HEK293 (cell line): ENCODE results near the gene IDI1.
A peak's percentile ranks its signal among the peaks of the same experiment; 100 is the strongest.

ENCODE experiments used
- EGR2 ChIP-seq: fragments of 450-650 bp; formaldehyde crosslinking; IDR thresholded peaks from 2 replicates; pipeline ENCODE4 v1.5.1; 2016; ENCODE audit warnings: low read depth, missing biosample characterization, missing genetic modification characterization
- ELK4 ChIP-seq: IDR thresholded peaks from 2 replicates; pipeline ENCODE4 v1.6.1; 2011; ENCODE audit warnings: mild to moderate bottlenecking, low read depth, low read length, borderline replicate concordance
- GLIS1 ChIP-seq: fragments of 450-650 bp; formaldehyde crosslinking; IDR thresholded peaks from 2 replicates; pipeline ENCODE4 v1.5.1; 2016; ENCODE audit warnings: missing biosample characterization, missing genetic modification characterization
- GLIS2 ChIP-seq: fragments of 450-650 bp; formaldehyde crosslinking; IDR thresholded peaks from 2 replicates; pipeline ENCODE4 v1.5.1; 2016; ENCODE audit warnings: missing biosample characterization, missing genetic modification characterization
- INSM2 ChIP-seq: fragments of 450-650 bp; formaldehyde crosslinking; IDR thresholded peaks from 2 replicates; pipeline ENCODE4 v1.5.1; 2016; ENCODE audit warnings: missing biosample characterization, missing genetic modification characterization
- KLF9 ChIP-seq: fragments of 450-650 bp; formaldehyde crosslinking; IDR thresholded peaks from 2 replicates; pipeline ENCODE4 v1.5.1; 2016; ENCODE audit warnings: missing biosample characterization, missing genetic modification characterization, low read depth
- OVOL3 ChIP-seq: fragments of 450-650 bp; formaldehyde crosslinking; IDR thresholded peaks from 2 replicates; pipeline ENCODE4 v1.5.1; 2016; ENCODE audit warnings: missing biosample characterization, missing genetic modification characterization
- WT1 ChIP-seq: fragments of 450-650 bp; formaldehyde crosslinking; IDR thresholded peaks from 2 replicates; pipeline ENCODE4 v1.5.1; 2016; ENCODE audit warnings: missing biosample characterization, missing genetic modification characterization
- ZBTB20 ChIP-seq: fragments of 450-650 bp; formaldehyde crosslinking; IDR thresholded peaks from 2 replicates; pipeline ENCODE4 v1.5.1; 2016; ENCODE audit warnings: missing biosample characterization, missing genetic modification characterization
- ZBTB26 ChIP-seq: fragments of 450-650 bp; formaldehyde crosslinking; optimal IDR thresholded peaks from 2 replicates; pipeline ENCODE3; 2016; ENCODE audit warnings: missing biosample characterization, mild to moderate bottlenecking, missing genetic modification characterization
- ZNF10 ChIP-seq: fragments of 450-650 bp; formaldehyde crosslinking; IDR thresholded peaks from 2 replicates; pipeline ENCODE4 v1.5.1; 2017; ENCODE audit warnings: missing biosample characterization, missing genetic modification characterization
- ZNF175 ChIP-seq: fragments of 450-650 bp; formaldehyde crosslinking; IDR thresholded peaks from 2 replicates; pipeline ENCODE4 v1.5.1; 2016; ENCODE audit warnings: missing biosample characterization, missing genetic modification characterization
- ZNF335 ChIP-seq: fragments of 450-650 bp; formaldehyde crosslinking; conservative IDR thresholded peaks from 2 replicates; pipeline ENCODE4 v1.5.1; 2016; ENCODE audit warnings: missing biosample characterization, missing genetic modification characterization
- ZNF391 ChIP-seq: fragments of 450-650 bp; formaldehyde crosslinking; IDR thresholded peaks from 2 replicates; pipeline ENCODE4 v1.5.1; 2016; ENCODE audit warnings: low read depth, missing biosample characterization, missing genetic modification characterization, borderline replicate concordance
- ZNF501 ChIP-seq: fragments of 450-650 bp; formaldehyde crosslinking; IDR thresholded peaks from 2 replicates; pipeline ENCODE4 v1.5.1; 2016; ENCODE audit warnings: missing biosample characterization, missing genetic modification characterization
- ZNF555 ChIP-seq: fragments of 450-650 bp; formaldehyde crosslinking; conservative IDR thresholded peaks from 2 replicates; pipeline ENCODE4 v1.5.1; 2017; ENCODE audit warnings: missing biosample characterization, mild to moderate bottlenecking, missing genetic modification characterization, inconsistent platforms
- ZNF645 ChIP-seq: fragments of 450-650 bp; formaldehyde crosslinking; IDR thresholded peaks from 2 replicates; pipeline ENCODE4; 2016; ENCODE audit warnings: missing biosample characterization, missing genetic modification characterization
- ZNF707 ChIP-seq: fragments of 450-650 bp; formaldehyde crosslinking; IDR thresholded peaks from 2 replicates; pipeline ENCODE4 v1.5.1; 2016; ENCODE audit warnings: missing biosample characterization, missing genetic modification characterization
- ZNF76 ChIP-seq: fragments of 450-650 bp; formaldehyde crosslinking; IDR thresholded peaks from 2 replicates; pipeline ENCODE4; 2016; ENCODE audit warnings: low read depth, missing biosample characterization, missing genetic modification characterization, borderline replicate concordance
- ZSCAN16 ChIP-seq: fragments of 450-650 bp; formaldehyde crosslinking; IDR thresholded peaks from 2 replicates; pipeline ENCODE4 v1.5.1; 2016; ENCODE audit warnings: missing biosample characterization, missing genetic modification characterization
- ZSCAN30 ChIP-seq: fragments of 450-650 bp; IDR thresholded peaks from 2 replicates; pipeline ENCODE4 v1.5.1; 2018; ENCODE audit warnings: missing biosample characterization, mild to moderate bottlenecking, missing genetic modification characterization, moderate library complexity
- TF ChIP-seq, protein P1 (sequence below): fragments of 450-650 bp; formaldehyde crosslinking; IDR thresholded peaks from 2 replicates; pipeline ENCODE4 v1.5.1; 2016; ENCODE audit warnings: missing biosample characterization, missing genetic modification characterization
- TF ChIP-seq, protein P2 (sequence below): fragments of 450-650 bp; formaldehyde crosslinking; IDR thresholded peaks from 2 replicates; pipeline ENCODE4 v1.5.1; 2016; ENCODE audit warnings: missing biosample characterization, missing genetic modification characterization
- TF ChIP-seq, protein P3 (sequence below): fragments of 450-650 bp; formaldehyde crosslinking; conservative IDR thresholded peaks from 2 replicates; pipeline ENCODE4 v1.5.1; 2016; ENCODE audit warnings: low read depth, missing biosample characterization, missing genetic modification characterization

Gene IDI1

GRCh38 chr10:1048732-1049424 lies at the start of gene IDI1 (continued):
- TF ChIP-seq ZNF10 (peak; percentile 54; the same call in 1 of the 2 replicates), ZNF501 (tag by site-specific recombination) (peak; percentile 89), ZBTB26 (peak; percentile 98), ZNF391 (tag by site-specific recombination) (0 out of 2 replicates have a peak, but pooled peaks have one; percentile 54), ZNF645 (tag by site-specific recombination) (no peak), WT1 (peak; percentile 50; the same call in 1 of the 2 replicates), ELK4 (no peak; the same call in 1 of the 2 replicates), EGR2 (peak; percentile 40), ZNF76 (tag by site-specific recombination) (peak; percentile 42; the same call in 1 of the 2 replicates), ZBTB20 (tag by site-specific recombination) (peak; percentile 82; the same call in 1 of the 2 replicates), ZNF175 (no peak), INSM2 (tag by site-specific recombination) (0 out of 2 replicates have a peak, but pooled peaks have one; percentile 31), ZNF707 (tag by site-specific recombination) (no peak), OVOL3 (tag by site-specific recombination) (peak; percentile 76; the same call in 1 of the 2 replicates), ZSCAN30 (peak; percentile 84), ZSCAN16 (0 out of 2 replicates have a peak, but pooled peaks have one; percentile 23), KLF9 (tag by site-specific recombination) (peak; percentile 81), ZNF555 (tag by site-specific recombination) (no peak), ZNF335 (tag by site-specific recombination) (peak; percentile 78; the same call in 1 of the 2 replicates), GLIS2 (tag by site-specific recombination) (peak; percentile 96), GLIS1 (tag by site-specific recombination) (peak; percentile 70)
- TF ChIP-seq, protein P1, sequence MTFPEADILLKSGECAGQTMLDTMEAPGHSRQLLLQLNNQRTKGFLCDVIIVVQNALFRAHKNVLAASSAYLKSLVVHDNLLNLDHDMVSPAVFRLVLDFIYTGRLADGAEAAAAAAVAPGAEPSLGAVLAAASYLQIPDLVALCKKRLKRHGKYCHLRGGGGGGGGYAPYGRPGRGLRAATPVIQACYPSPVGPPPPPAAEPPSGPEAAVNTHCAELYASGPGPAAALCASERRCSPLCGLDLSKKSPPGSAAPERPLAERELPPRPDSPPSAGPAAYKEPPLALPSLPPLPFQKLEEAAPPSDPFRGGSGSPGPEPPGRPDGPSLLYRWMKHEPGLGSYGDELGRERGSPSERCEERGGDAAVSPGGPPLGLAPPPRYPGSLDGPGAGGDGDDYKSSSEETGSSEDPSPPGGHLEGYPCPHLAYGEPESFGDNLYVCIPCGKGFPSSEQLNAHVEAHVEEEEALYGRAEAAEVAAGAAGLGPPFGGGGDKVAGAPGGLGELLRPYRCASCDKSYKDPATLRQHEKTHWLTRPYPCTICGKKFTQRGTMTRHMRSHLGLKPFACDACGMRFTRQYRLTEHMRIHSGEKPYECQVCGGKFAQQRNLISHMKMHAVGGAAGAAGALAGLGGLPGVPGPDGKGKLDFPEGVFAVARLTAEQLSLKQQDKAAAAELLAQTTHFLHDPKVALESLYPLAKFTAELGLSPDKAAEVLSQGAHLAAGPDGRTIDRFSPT (tag by site-specific recombination) = peak; percentile 99
- TF ChIP-seq, protein P2, sequence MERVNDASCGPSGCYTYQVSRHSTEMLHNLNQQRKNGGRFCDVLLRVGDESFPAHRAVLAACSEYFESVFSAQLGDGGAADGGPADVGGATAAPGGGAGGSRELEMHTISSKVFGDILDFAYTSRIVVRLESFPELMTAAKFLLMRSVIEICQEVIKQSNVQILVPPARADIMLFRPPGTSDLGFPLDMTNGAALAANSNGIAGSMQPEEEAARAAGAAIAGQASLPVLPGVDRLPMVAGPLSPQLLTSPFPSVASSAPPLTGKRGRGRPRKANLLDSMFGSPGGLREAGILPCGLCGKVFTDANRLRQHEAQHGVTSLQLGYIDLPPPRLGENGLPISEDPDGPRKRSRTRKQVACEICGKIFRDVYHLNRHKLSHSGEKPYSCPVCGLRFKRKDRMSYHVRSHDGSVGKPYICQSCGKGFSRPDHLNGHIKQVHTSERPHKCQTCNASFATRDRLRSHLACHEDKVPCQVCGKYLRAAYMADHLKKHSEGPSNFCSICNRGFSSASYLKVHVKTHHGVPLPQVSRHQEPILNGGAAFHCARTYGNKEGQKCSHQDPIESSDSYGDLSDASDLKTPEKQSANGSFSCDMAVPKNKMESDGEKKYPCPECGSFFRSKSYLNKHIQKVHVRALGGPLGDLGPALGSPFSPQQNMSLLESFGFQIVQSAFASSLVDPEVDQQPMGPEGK (tag by site-specific recombination) = peak; percentile 94
- TF ChIP-seq, protein P3, sequence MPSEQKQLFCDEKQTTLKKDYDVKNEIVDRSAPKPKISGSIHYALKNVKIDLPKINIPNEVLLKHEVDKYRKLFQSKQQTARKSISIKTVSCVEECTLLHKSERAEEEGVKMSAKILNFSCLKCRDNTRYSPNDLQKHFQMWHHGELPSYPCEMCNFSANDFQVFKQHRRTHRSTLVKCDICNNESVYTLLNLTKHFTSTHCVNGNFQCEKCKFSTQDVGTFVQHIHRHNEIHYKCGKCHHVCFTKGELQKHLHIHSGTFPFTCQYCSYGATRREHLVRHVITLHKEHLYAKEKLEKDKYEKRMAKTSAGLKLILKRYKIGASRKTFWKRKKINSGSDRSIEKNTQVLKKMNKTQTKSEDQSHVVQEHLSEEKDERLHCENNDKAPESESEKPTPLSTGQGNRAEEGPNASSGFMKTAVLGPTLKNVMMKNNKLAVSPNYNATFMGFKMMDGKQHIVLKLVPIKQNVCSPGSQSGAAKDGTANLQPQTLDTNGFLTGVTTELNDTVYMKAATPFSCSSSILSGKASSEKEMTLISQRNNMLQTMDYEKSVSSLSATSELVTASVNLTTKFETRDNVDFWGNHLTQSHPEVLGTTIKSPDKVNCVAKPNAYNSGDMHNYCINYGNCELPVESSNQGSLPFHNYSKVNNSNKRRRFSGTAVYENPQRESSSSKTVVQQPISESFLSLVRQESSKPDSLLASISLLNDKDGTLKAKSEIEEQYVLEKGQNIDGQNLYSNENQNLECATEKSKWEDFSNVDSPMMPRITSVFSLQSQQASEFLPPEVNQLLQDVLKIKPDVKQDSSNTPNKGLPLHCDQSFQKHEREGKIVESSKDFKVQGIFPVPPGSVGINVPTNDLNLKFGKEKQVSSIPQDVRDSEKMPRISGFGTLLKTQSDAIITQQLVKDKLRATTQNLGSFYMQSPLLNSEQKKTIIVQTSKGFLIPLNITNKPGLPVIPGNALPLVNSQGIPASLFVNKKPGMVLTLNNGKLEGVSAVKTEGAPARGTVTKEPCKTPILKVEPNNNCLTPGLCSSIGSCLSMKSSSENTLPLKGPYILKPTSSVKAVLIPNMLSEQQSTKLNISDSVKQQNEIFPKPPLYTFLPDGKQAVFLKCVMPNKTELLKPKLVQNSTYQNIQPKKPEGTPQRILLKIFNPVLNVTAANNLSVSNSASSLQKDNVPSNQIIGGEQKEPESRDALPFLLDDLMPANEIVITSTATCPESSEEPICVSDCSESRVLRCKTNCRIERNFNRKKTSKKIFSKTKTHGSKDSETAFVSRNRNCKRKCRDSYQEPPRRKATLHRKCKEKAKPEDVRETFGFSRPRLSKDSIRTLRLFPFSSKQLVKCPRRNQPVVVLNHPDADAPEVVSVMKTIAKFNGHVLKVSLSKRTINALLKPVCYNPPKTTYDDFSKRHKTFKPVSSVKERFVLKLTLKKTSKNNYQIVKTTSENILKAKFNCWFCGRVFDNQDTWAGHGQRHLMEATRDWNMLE (tag by site-specific recombination) = no peak
